ENCODE results near the gene MYL5.

Gene MYL5

GRCh38 chr4:706834-707598 is 32.7 kb downstream of the MYL5 start:
- peak overlapping the region; percentile 40 for H3K27ac ChIP-seq (ENCODE audit: low read length)
- H3K36me3 ChIP-seq (ENCODE audit: insufficient read depth, low read length) = peaks cover 26% of the 10 kb centered on the region
- DNase-seq (no peak), ATAC-seq (ENCODE audit: insufficient read depth, low read depth) (no peak)
- peak overlapping the region in 1 of 2 experiments; percentile 90; a peak in 2 of 4 replicates for H3K4me3 ChIP-seq (ENCODE audit: low read depth in 1 of 2, low read length in 2 of 2)
- peaks cover 43% of the 10 kb centered on the region for H3K4me1 ChIP-seq (ENCODE audit: insufficient read depth, low read length)
- H3K27me3 ChIP-seq (ENCODE audit: insufficient read depth, low read length, poor library complexity) = no peaks in the 10 kb centered on the region
- H3K4me2 ChIP-seq (ENCODE audit: insufficient read depth, low read length) = peak overlapping the region; percentile 63
- H4K20me1 ChIP-seq (ENCODE audit: insufficient read depth, low read length) = peaks cover 39% of the 10 kb centered on the region
- H3K9ac ChIP-seq (ENCODE audit: low read depth, low read length) = peak overlapping the region; percentile 100
- peaks cover 59% of the 10 kb centered on the region for H3K79me2 ChIP-seq (ENCODE audit: insufficient read depth, low read length)
- no peaks in the 10 kb centered on the region for H3K9me3 ChIP-seq (ENCODE audit: insufficient read depth, low read length, severe bottlenecking)
- H2AFZ ChIP-seq (ENCODE audit: low read depth, low read length) = no peak overlapping the region
- TF ChIP-seq, protein P1, sequence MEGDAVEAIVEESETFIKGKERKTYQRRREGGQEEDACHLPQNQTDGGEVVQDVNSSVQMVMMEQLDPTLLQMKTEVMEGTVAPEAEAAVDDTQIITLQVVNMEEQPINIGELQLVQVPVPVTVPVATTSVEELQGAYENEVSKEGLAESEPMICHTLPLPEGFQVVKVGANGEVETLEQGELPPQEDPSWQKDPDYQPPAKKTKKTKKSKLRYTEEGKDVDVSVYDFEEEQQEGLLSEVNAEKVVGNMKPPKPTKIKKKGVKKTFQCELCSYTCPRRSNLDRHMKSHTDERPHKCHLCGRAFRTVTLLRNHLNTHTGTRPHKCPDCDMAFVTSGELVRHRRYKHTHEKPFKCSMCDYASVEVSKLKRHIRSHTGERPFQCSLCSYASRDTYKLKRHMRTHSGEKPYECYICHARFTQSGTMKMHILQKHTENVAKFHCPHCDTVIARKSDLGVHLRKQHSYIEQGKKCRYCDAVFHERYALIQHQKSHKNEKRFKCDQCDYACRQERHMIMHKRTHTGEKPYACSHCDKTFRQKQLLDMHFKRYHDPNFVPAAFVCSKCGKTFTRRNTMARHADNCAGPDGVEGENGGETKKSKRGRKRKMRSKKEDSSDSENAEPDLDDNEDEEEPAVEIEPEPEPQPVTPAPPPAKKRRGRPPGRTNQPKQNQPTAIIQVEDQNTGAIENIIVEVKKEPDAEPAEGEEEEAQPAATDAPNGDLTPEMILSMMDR (IDR thresholded peaks at IDR 0.05; ENCODE audit: borderline replicate concordance, extremely low read depth, low read length, poor library complexity, severe bottlenecking) = no peak
- TF ChIP-seq EZH2 (IDR thresholded peaks at IDR 0.05; ENCODE audit: borderline replicate concordance, low read depth, low read length, severe bottlenecking) = no peak

- H3K9me3 ChIP-seq (ENCODE audit: insufficient read depth, low read length, severe bottlenecking) = no peaks in the 10 kb centered on the region
- H3K4me2 ChIP-seq (ENCODE audit: insufficient read depth, low read length) = peak overlapping the region; percentile 63
- H3K4me1 ChIP-seq (ENCODE audit: insufficient read depth, low read length) = peaks cover 43% of the 10 kb centered on the region
- peaks cover 48% of the 10 kb centered on the region for H4K20me1 ChIP-seq (ENCODE audit: insufficient read depth, low read length)
- peaks cover 70% of the 10 kb centered on the region for H3K79me2 ChIP-seq (ENCODE audit: insufficient read depth, low read length)
- peaks cover 29% of the 10 kb centered on the region for H3K36me3 ChIP-seq (ENCODE audit: insufficient read depth, low read length)
- H3K27ac ChIP-seq (ENCODE audit: low read length) = peak overlapping the region; percentile 19; the same call in 1 of the 2 replicates
- peak overlapping the region; percentile 20 for H3K9ac ChIP-seq (ENCODE audit: low read depth, low read length)
- DNase-seq = no peak
- TF ChIP-seq EZH2 (IDR thresholded peaks at IDR 0.05; ENCODE audit: borderline replicate concordance, low read depth, low read length, severe bottlenecking) = no peak
- TF ChIP-seq, protein P1 (IDR thresholded peaks at IDR 0.05; ENCODE audit: borderline replicate concordance, extremely low read depth, low read length, poor library complexity, severe bottlenecking) = no peak
- no peaks in the 10 kb centered on the region for H3K27me3 ChIP-seq (ENCODE audit: insufficient read depth, low read length, poor library complexity)
- ATAC-seq (ENCODE audit: insufficient read depth, low read depth) = no peak
- H2AFZ ChIP-seq (ENCODE audit: low read depth, low read length) = no peak overlapping the region
- H3K4me3 ChIP-seq (ENCODE audit: low read depth in 1 of 2, low read length in 2 of 2) = peak overlapping the region in 1 of 2 experiments; percentile 40; a peak in 2 of 4 replicates
Observed at GRCh38 chr4:707929-708630, 33.7 kb downstream of the MYL5 start.

DNA sequence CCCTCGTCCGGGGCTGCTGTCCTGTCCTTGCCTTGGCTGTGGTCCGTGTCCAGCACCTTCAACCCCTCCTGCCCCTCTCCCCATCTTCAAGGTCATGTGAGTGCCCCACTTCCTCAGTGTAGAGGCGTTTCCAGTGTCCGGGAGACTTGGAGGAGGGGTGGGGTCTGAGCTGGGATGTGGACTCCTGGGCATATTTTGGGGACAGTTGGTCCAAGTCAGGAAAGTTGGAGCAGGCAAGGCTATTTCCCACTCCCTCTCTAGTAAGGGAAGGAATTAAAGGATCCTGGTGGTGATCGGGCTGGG is 34.2 kb downstream of the MYL5 start:
- no peak for TF ChIP-seq EZH2 (IDR thresholded peaks at IDR 0.05; ENCODE audit: borderline replicate concordance, low read depth, low read length, severe bottlenecking)
- TF ChIP-seq, protein P1 (IDR thresholded peaks at IDR 0.05; ENCODE audit: borderline replicate concordance, extremely low read depth, low read length, poor library complexity, severe bottlenecking) = no peak
- ATAC-seq (ENCODE audit: insufficient read depth, low read depth) (no peak), DNase-seq (no peak)
- H3K4me3 ChIP-seq (ENCODE audit: low read depth in 1 of 2, low read length in 2 of 2) = peak overlapping the region in 1 of 2 experiments; percentile 40; a peak in 2 of 4 replicates
- H3K4me1 ChIP-seq (ENCODE audit: insufficient read depth, low read length) = peaks cover 43% of the 10 kb centered on the region
- no peaks in the 10 kb centered on the region for H3K9me3 ChIP-seq (ENCODE audit: insufficient read depth, low read length, severe bottlenecking)
- peaks cover 53% of the 10 kb centered on the region for H4K20me1 ChIP-seq (ENCODE audit: insufficient read depth, low read length)
- H3K4me2 ChIP-seq (ENCODE audit: insufficient read depth, low read length) = peak overlapping the region; percentile 63
- peak overlapping the region; percentile 19; the same call in 1 of the 2 replicates for H3K27ac ChIP-seq (ENCODE audit: low read length)
- H3K27me3 ChIP-seq (ENCODE audit: insufficient read depth, low read length, poor library complexity) = no peaks in the 10 kb centered on the region
- H2AFZ ChIP-seq (ENCODE audit: low read depth, low read length) = no peak overlapping the region
- peak overlapping the region; percentile 20; the same call in 1 of the 2 replicates for H3K9ac ChIP-seq (ENCODE audit: low read depth, low read length)
- H3K79me2 ChIP-seq (ENCODE audit: insufficient read depth, low read length) = peaks cover 75% of the 10 kb centered on the region
- peaks cover 33% of the 10 kb centered on the region for H3K36me3 ChIP-seq (ENCODE audit: insufficient read depth, low read length)
